RPMI8226 (cell line): Measurements from ENCODE around the gene ERCC4.

Experiments used
- DNase-seq: peaks from one replicate; pipeline ENCODE4 v3.0.0-alpha.2; 2015

ERCC4 gene

GRCh38 chr16:13911871-13912270, 8.1 kb upstream of the ERCC4 start:
- DNase-seq: no peak

DNA sequence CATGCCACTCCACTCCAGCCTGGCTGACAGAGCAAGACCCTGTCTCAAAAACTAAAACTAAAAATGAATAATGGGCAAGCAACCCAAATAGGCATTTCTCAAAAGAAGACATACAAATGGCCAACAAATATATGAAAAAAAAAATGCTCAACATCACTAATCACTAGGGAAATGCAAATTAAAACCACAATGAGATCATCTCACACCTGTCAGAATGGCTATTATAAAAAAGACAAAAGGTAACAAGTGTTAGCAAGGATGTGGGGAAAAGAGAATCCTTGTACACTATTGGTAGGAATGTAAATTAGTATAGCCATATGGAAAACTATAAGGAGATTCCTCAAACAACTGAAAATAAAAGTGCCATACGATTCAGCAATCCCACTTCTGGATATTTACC, 7.1 kb upstream of the ERCC4 start:
- DNase-seq: no peak

- DNase-seq: peak; percentile 65
Observed at GRCh38 chr16:13913374-13914292, 6.3 kb upstream of the ERCC4 start.

GRCh38 chr16:13915033-13915635, 4.8 kb upstream of the ERCC4 start:
- DNase-seq: no peak

GRCh38 chr16:13919330-13919682, 648 bp upstream of the ERCC4 start:
- peak; percentile 61 for DNase-seq

GRCh38 chr16:13920510-13920818, 510 bp downstream of the ERCC4 start:
- no peak for DNase-seq

GRCh38 chr16:13921328-13921727, 1.4 kb downstream of the ERCC4 start:
- no peak for DNase-seq

GRCh38 chr16:13923703-13924298, 3.8 kb downstream of the ERCC4 start:
- peak; percentile 65 for DNase-seq

DNA sequence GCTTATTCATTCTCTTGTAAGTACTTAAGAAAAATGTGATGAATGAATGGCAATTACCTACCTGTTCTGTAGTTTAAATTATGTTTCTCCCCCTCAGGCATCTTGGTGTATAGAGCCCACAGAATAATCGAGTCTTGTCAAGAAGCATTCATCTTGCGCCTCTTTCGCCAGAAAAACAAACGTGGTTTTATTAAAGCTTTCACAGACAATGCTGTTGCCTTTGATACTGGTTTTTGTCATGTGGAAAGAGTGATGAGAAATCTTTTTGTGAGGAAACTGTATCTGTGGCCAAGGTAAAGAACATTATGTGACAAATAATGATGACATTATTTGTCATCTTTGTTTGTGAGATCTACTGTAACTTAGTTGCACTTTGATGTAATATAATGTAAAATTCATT, 6.5 kb downstream of the ERCC4 start:
- no peak for DNase-seq

DNA sequence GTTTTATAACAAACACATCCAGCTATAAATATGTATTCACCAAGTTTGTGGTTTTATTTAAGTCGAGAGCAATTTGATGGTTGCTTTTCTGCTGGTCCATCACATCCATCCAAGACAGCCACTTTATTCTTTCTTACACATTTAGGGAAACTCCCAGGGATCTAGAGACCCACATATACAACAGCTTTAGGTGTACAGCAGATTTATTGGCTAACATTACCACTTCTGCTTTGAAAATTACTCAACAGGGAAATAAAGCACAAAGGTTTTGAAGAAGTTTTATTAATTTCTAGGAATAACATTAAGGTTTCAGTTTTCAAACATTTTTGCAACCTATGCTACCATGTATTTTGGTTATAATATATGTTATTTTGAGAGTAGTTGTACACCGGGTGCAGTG, 6.9 kb downstream of the ERCC4 start:
- DNase-seq: no peak

DNA sequence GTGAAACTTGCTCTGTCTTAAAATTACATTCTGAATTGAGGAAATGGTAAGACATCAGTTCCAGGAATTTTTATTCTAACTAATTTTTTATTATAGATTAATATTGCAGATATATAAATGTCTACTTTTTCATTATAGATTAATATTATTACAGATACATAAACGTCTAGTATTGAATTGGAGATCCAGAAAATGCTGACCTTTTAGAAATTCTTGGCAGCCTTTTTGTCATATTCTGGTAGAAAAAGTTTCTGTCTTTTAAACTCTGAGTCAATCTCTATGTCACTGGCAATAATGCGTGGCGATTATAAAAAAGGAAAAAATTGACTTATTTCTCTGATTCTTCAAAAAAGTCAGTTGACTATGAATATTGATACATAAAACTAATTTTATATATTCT, 8.7 kb downstream of the ERCC4 start:
- no peak for DNase-seq

GRCh38 chr16:13931845-13932244, 11.9 kb downstream of the ERCC4 start:
- DNase-seq: no peak

- no peak for DNase-seq
Observed at GRCh38 chr16:13935408-13935807, 15.5 kb downstream of the ERCC4 start.

DNA sequence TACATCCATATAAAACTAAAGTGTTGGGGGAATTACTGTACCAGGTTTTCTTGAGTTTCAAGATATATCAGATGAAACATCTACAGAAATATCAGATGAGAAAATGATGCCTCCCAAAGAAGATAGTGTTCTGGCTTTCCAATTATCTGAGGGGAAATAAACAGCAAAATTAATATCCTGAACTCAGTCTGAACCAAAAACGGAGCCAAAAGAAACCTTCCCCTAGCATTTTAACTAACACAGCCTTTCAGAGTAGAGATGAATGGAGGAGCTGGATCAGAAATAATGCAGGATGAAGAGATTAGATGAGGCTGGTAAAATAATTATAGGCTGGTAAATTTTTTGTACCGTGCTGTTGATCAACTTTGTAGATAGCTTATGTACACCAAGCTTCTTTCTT, 16.2 kb downstream of the ERCC4 start:
- no peak for DNase-seq

DNA sequence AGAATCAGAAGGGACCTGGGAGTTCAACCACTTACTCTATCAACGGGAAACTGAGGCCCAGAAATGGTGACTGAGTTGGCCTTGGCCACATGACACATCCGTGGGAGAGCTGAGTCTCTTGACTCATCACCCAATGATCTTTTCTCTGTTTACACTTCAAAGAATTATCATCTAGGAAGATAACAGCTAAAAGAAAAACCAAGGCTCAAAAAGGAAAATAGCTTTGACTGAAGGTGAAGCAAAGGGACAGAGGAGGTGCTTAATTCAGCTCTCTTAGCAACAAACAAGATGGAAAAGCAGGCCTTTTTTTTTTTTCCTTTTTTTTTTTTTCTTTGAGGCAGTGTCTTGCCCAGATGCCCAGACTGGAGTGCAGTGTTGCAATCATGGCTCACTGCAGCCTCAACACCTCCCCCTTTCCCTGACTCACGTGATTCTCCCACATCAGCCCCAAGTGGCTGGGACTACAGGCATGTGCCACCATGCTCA, 16.7 kb downstream of the ERCC4 start:
- DNase-seq: no peak

GRCh38 chr16:13937411-13937810, 17.5 kb downstream of the ERCC4 start:
- no peak for DNase-seq

GRCh38 chr16:13938480-13938879, 18.5 kb downstream of the ERCC4 start:
- DNase-seq: no peak

DNA sequence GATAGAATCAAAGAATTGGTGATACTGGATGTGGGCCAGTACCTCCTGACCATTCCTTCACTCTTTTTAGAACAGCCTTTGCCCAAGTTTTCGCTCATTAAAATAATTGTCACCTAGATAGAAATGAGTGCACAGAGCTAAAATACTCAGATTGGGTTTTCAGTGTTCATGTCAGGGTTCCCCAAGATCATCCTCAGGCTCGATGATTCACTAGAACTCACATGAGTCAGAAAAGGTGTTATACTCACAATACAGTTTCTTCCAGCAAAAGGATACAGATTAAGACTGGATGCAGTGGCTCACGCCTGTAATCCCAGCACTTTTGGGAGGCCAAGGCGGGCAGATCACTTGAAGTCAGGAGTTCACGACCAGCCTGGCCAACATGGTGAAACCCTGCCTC, 19.9 kb downstream of the ERCC4 start:
- no peak for DNase-seq

DNA sequence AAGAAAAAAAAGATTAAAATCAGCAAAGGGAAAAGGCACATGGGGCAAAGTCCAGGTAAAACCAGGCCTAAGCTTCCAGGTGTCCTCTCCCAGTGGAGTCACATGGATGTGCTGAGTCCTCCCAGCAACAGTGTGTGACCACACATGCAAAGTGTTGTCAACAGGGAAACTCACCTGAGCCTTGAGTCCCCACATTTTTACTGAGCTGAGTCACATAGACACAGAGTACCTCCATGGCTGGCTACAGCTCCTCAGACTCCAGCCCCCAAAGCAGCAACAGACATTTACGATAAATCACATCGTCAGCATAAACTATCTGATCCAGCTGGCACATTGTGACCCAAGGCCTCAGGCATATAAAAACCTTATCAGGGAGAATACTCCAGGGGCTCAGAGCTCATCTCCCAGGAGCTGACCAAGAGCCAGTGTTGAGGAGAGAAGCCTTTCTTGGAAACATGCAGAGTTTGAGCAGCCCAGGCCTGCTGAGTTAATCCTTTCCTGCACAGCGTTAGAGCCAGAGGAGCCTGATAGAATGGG, 20.5 kb downstream of the ERCC4 start:
- no peak for DNase-seq

DNA sequence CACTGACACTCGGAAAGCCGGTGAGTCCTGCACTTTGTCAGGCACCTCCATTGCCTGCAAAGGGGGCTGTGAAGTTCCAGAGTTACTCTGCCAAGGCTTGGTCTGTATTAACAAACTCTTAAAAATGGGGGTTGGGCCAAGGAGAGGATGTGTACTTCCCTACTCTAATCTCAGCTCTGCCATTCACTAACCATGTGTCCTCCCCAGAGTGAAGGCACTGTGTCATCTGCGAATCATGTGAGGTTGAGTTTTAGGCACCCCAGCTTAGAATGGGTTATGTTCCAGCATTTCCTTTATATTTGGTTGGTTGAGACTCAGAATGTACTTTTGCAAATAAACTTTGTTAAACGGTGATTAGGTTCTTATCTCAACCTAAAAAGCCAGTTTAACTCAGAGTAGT, 24.9 kb downstream of the ERCC4 start:
- DNase-seq: no peak

DNA sequence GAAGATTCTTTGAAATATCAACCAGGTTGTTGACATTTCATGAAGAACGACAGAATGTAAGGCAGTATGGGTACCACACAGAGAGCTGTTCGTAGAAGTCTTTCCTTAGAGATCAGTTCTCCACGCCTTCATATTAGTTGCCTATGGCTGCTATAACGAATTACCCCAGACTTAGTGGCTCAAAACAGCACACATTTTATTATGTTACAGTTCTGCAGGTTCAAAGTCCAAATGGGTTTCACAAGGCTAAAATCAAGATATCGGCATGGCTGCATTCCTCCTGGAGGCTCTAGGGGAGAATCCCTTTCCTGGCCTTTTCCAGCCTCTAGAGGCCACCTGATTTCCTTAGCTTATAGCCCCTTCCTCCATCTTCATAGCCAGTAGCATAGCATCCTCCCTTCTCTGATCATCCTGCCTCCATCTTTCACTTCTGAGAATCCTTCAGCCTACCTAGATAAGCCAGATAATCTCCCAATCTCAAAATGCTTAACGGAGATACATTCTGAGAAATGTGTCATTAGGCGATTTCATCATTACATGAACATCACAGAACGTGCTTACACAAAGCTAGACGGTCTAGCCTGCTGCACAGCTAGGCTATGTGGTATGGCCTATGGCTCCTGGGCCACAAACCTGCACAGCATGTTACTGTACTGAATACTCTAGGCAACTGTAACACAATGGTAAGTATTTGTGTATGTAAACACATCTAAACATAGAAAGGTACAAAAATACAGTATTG, 26.0 kb downstream of the ERCC4 start:
- no peak for DNase-seq

- no peak for DNase-seq
Observed at GRCh38 chr16:13948086-13948485, 28.1 kb downstream of the ERCC4 start.

DNA sequence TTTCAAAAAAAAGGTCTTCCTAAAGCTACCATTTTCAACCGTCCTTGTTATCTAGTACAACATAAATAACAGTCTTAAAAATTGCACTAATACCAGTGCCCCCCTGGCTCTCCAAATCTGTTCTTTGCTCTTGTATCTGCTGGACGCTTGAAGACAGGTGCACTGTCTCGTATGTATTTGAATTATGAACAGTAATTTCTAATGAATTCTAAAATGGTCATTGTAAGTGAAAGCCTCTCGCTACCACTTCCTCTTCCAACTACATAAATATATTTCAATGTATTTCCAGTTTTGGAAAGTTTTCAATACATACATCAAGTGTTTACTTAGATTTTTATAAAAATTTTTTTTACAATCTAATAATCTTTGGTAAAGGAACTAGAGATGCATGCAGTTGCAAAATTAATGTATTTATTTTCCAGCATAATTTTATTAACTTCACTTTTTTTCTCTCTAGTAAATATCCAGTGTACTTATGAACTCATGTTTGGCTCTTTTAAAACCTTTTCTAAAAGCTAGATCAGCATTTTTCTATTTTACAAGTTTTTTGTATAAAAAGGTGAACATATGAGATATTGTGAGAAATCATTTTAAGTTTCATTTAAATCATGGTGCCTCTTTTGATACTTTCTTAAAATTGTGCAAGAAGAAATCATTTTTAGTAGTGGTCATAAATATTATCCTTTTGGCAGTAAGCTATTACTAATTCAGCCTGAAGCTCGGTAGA, 31.0 kb downstream of the ERCC4 start:
- DNase-seq: no peak
